Measurements from ENCODE around the gene E2F1.

The E2F1 gene

DNA sequence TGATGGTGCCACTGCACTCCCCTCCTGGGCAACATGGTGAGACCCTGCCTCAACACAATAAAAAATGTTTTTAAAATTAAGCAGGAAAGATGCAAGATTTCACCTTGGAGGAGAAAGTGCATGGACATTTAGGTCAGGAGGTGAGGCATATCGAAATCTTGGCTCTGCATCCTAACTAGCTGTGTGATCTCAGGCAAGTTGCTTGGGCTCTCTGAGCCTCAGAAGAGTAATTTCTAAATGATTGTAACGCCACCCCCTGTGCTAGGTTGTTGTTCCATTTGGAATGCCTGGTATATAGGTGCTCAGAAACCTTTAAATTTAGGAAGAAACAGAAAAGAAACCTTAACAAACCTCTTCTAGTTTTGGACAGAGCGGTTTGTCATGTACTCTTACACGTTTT is 60.0 kb downstream of the E2F1 start:
- no peak overlapping the region for H3K4me3 ChIP-seq (ENCODE audit: low read length)
- no peak for DNase-seq (ENCODE audit: low read depth, low spot score)

Data from Jurkat, Clone E6-1 (cell line).